Cardiac ventricle fibroblast (primary cell): Measurements from ENCODE around the gene BNIP5. TPM values are rescaled to one million over a fixed set of nuclear protein-coding genes. Genes with fewer than 3 reads are reported as not detected.

Experiments
- total RNA-seq: library from RNA; depleted of rRNA; stranded (reverse); fragments of >200 nt; gene quantifications from 2 replicates; pipeline ENCODE4 v1.2.3, GENCODE V29; 2015

The BNIP5 gene, protein sequence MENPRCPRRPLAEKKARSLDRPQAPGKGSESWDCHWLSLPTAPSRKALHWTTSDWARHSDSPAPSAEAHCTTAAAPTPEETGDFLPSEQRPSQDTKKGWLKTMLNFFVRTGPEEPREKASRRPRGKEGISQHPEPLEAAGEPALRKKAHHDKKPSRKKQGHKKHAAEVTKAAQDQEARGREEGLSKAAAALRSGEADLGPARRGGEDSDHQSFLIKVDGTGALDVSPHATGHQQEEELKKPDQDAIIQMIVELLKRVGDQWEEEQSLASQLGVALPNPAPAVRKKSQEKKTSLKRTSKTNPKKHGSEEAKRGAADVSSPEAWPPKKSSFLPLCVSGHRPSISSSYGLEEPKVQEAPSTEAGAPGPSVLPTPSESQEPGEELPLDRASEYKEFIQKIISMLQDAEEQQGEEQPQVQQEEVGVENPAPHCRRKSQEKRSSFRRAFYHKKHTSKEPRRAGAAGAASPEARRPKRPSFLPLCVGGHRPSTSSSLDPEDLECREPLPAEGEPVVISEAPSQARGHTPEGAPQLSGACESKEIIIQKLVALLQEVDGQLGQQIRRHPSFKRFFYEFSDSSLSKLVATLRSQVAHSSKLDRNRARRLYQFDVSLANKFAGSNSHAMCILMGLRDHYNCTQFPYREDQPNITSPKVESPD
- not detected in 2 replicates for total RNA-seq

DNA sequence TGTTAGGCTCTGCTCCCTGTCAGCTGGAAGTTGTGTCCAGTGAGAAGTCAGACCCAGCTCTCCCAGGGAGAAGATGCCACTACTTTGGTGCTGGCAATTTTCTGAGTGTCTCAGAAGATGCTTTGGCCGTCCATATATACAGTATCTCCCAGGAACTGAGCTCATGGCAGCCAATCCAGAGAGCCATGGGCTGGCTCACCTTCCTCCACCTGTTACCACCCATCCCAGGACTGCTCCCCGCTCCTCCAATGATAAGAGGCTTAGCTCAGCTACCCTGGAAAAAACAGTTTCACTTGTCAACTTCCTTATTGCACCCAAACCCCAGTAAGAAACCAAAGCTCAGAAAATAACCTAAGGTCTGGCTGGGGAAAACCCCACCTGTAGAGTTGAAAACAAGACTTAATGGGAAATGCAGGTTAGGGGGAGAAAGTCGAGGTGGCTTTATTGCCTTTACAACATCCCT lies at the start of gene BNIP5:
TSS of gene BNIP5 (minus strand) at position 110 of the 463 bp plus-strand sequence. CDS start 6,198 bp downstream, outside the sequence.

GRCh38 chr6:36269834-36270705 lies 66.6 kb downstream of the BNIP5 start, which contains the start of gene PNPLA1:
TSS of gene PNPLA1 (plus strand) at chr6:36270060. CDS start at chr6:36270460, 400 bp downstream.

Other genes starting within 250 kb of the BNIP5 start
- 4.8 and 5.6 TPM in 2 replicates for gene MAPK13, start 206.4 kb downstream of the BNIP5 start, total RNA-seq
- 12.5 and 17.4 TPM in 2 replicates for gene BRPF3, start 140.1 kb downstream of the BNIP5 start, total RNA-seq
- not detected in 2 replicates for gene PNPLA1, start 66.8 kb downstream of the BNIP5 start, total RNA-seq
- 0.54 and 1.6 TPM in 2 replicates for gene ETV7, start 50.8 kb upstream of the BNIP5 start, total RNA-seq
- gene PXT1, start 106.0 kb upstream of the BNIP5 start, total RNA-seq, result not detected in 2 replicates
- gene KCTD20, start 106.1 kb upstream of the BNIP5 start, total RNA-seq, result 36.6 and 37.1 TPM in 2 replicates
- 15.8 and 19.8 TPM in 2 replicates for gene STK38, start 210.6 kb upstream of the BNIP5 start, total RNA-seq